Activated naive CD8-positive, alpha-beta T cell (primary cell): ENCODE results near the gene TMEM119.

Experiments used
- H3K27ac Mint-ChIP-seq: one replicate; pipeline ENCODE4 v1.8.0; 2021; ENCODE audit warnings: mixed read lengths
- H3K27me3 Mint-ChIP-seq: one replicate; pipeline ENCODE4 v1.8.0; 2021; ENCODE audit warnings: mixed read lengths
- H3K36me3 Mint-ChIP-seq: one replicate; pipeline ENCODE4 v1.8.0; 2021; ENCODE audit warnings: mixed read lengths
- H3K4me1 Mint-ChIP-seq: one replicate; pipeline ENCODE4 v1.8.0; 2021; ENCODE audit warnings: low read depth, mixed read lengths
- H3K4me3 Mint-ChIP-seq: one replicate; pipeline ENCODE4 v1.8.0; 2021; ENCODE audit warnings: mild to moderate bottlenecking, mixed read lengths
- H3K9me3 Mint-ChIP-seq: one replicate; pipeline ENCODE4 v1.8.0; 2021; ENCODE audit warnings: low read depth, mixed read lengths

TMEM119 gene, protein sequence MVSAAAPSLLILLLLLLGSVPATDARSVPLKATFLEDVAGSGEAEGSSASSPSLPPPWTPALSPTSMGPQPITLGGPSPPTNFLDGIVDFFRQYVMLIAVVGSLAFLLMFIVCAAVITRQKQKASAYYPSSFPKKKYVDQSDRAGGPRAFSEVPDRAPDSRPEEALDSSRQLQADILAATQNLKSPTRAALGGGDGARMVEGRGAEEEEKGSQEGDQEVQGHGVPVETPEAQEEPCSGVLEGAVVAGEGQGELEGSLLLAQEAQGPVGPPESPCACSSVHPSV

DNA sequence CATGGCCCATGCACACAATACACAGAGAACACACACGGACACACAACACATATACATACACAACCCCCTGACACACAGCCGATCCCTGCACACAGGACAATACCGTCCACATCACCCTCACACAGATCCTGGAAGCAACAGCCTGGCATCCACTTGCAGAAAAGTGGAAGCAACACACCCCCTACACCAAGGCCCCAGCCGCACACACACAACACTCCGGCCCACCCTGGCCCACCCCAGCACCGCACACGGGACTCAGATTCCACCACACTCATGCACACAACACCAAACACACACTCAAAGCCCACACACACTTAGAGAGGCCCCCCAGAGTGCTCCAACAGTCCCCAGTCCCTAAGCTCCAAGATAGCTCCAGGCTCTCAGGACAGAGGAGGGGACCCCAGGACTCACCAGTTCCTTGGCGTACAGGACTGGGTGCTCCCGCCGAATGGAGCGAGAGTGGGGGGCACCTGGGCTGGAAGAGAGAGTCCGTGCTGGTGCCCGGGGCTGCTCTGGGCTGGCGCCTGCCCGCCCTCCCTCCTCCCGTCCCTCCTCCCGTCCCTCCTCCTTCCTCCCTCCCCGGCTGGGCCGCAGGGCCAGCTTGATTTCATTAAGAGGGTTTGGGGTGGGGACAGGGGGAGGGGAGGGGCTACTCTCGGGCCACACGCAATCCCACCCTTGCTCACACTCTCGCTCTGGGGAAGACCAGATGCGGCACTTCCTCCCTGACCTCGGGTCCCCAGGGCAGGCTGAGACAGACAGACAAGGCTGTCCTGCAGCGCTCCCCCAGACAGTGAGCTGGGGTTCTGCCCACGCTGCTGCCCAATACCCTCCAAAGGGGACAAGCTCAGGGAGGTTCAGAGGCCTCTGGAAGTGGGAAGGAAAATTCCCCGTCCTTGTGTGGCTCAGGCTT, at the start of gene TMEM119:
TSS of gene TMEM119 (minus strand) at position 526 of the 913 bp plus-strand sequence. CDS start 5,701 bp downstream, outside the sequence.
- H3K27me3 Mint-ChIP-seq, result no peaks in the 10 kb centered on the region
- no peaks in the 10 kb centered on the region for H3K4me1 Mint-ChIP-seq
- H3K4me3 Mint-ChIP-seq, result no peak within 1 kb of the TSS
- no peaks in the 10 kb centered on the region for H3K9me3 Mint-ChIP-seq
- no peaks in the 10 kb centered on the region for H3K36me3 Mint-ChIP-seq
- no peak within 1 kb of the TSS for H3K27ac Mint-ChIP-seq

DNA sequence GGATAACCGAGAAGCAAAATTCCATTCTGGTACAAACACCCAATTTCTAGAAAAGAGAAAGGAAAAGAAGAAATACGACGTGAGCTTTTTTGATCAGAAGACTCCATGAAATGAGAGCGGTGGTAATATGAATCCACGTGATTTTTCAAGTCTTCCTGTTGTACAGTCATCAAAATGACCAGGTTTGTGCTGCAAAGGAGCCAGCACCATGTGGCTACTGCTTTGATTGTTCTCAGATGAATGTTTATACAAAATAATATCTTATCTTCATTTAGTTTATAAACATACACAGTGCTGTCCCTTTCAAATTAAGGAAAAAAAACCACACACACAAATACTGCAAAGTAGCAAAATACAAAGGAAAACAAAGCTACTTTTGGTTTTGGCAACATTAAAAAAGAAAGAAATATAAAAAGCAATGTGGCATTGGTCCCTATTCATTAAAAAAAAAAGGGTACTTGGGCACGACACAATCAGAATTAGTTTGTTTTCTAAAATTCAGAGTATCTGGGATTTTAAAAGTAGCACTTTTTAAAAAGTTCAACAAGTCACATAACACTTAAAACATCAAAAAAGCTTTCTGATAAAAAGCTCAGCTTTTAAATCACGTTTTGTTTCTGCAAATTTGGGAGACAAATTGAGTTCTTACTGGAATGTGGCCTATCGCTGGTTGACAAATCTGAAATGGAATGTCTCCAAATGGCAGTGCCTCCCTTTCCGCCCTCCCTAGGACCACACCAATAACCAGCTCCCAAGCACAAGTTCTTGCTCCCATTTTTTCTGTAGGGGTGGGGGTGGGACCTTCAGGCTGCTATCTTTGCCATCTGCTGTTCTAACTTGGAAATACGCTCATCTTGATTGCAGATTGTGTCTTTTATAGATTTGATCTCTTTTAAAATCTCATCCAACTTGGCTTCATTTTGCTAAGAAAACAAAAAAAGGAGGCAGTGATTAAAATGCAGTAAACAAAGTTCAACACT, 49.0 kb upstream of the TMEM119 start:
- H3K4me1 Mint-ChIP-seq, result peaks cover 45% of the 10 kb centered on the region
- H3K27me3 Mint-ChIP-seq, result no peaks in the 10 kb centered on the region
- H3K27ac Mint-ChIP-seq, result peak overlapping the region; percentile 91
- H3K4me3 Mint-ChIP-seq, result peak overlapping the region; percentile 73
- no peaks in the 10 kb centered on the region for H3K9me3 Mint-ChIP-seq
- peaks cover 5% of the 10 kb centered on the region for H3K36me3 Mint-ChIP-seq

DNA sequence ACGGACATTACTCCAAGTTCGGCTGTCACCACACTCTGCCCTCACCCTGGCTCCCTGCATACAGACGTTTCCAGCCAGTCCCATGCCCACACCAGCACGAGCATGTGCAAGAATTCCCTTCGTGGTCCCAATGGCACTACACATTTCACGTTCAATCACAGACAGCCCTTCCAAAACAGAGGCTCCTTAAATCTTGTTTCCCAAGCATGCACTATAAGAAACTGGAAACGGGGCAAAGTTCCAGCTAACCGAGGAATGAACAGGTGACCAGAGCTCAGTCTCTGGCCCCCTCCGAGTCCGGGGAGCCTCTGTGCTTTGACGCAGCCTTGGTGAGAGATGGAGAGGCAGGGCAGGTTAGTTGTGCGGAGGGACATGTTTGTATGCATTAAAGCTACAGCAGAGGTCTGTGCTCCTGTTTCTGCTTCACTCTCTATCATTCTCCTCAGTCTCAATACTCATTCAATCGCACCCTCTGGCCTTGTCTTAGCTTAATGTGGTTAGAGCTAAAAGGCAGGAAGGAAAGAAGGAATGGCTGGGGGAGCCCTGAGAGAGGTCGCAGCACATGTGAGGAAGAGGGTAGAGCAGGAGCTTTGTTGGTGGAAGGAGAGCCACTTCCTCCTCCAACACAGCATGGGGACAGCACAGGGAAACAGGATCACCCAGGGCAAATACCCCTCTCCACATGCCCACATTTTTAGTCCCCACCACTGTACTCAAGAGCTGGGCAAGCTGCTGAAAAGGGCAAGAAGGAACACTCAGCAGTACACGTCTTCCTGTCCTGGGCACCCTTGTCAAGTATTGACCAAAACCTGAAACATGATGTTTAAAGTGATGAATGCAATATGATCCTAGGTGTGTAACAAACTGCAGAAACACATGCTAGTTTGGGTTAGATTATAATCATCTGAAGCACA, 48.1 kb upstream of the TMEM119 start:
- Mint-ChIP-seq H3K4me3 (peak overlapping the region; percentile 73), H3K27me3 (no peaks in the 10 kb centered on the region), H3K36me3 (peaks cover 2% of the 10 kb centered on the region), H3K4me1 (peaks cover 47% of the 10 kb centered on the region), H3K9me3 (no peaks in the 10 kb centered on the region), H3K27ac (peak overlapping the region; percentile 91)

DNA sequence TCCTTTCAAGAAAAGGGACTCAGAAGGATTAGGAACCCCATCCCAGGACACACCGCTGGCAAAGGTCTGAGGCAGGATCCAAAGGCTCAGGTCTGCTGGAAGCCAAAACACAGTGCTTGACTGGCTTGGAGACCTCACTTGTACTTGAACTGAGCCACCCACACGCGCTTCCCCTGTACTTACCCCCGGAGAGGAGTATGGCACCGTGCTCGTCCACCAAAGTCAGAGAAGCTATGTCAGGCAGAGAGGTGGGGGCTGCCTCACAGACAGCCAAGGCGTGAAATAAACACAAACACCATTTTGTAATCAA, 46.9 kb upstream of the TMEM119 start:
- no peaks in the 10 kb centered on the region for H3K9me3 Mint-ChIP-seq

DNA sequence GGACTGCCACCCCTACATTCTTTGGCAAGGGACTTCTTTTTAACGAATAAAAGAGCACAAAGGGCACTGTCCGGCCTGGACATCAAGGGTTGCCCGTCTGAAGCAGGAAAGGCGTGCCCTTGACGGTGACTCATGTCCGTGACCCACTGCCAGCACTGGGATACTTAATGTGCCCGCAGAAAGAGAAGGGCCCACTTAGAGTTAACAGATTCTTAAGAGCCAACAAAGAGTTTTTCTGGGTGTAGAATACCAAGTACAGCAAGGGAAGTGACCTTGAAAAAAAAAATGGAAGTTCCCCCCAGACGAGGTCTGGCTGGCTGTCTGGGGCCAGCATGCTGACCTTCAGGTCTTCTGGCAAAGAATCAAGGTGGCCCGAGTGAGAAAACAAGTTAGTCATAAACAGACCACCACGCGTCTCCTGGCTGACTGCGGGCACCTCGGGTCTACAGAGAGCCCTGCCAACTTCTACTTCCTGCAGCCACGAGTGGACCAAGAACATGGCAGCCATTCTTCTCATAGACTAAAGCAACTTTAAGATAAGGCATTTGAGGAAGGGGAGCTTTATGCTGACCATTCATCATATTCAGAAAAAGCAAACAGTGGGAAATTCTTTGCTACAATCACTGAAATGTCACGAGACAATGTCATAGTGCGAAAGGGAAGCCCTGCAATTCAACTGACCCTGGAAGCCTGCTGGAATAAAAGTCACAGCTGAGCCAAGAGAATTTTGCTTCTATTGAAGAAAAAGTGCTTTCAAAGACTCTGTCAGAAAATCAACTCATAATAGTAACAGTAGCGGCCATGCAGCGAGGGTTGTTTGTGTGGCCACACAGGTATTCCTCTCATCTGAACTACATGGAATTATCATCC, 46.3 kb upstream of the TMEM119 start:
- no peaks in the 10 kb centered on the region for H3K27me3 Mint-ChIP-seq
- no peaks in the 10 kb centered on the region for H3K9me3 Mint-ChIP-seq
- H3K4me3 Mint-ChIP-seq, result no peak overlapping the region
- no peak overlapping the region for H3K27ac Mint-ChIP-seq
- H3K4me1 Mint-ChIP-seq, result peaks cover 50% of the 10 kb centered on the region
- peaks cover 2% of the 10 kb centered on the region for H3K36me3 Mint-ChIP-seq

More for the DNA sequence above, 46.9 kb upstream of the TMEM119 start:
- Mint-ChIP-seq H3K27ac (no peak overlapping the region), H3K36me3 (peaks cover 2% of the 10 kb centered on the region), H3K4me1 (peaks cover 50% of the 10 kb centered on the region), H3K27me3 (no peaks in the 10 kb centered on the region), H3K4me3 (no peak overlapping the region)

DNA sequence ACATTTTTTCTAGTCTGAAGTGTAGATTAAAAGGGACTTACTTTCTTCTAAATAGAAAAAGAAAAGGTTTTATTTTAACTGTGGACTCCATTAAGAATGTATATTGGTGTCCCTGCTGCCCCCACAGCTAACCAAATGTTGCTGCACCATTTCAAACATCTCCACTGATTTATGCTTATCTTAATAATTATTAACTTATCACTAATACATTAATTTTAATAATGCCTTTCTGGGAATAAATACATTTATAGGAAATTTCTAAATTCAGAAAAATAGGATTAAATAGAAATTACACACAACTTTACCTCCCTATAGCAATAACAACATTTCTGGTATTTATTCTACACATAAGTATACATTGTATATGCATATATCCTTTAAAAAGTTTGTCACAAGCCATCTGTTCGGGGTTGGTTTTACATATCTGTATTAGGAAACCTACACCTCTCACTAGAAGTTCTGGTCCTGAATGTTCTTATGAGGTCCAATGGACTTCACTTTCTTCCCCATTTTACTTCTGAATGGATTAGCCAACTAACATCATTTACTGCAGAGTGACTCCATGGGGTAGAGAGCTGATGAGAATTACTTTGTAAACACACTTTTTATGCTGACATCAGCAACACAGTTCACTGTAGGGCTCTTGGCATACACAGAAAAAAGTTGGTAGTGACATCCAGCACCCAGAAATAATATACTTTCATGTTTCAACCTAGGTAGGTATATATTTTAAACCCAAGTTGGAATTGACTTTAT, 45.2 kb upstream of the TMEM119 start:
- Mint-ChIP-seq H3K4me1 (peaks cover 45% of the 10 kb centered on the region), H3K27ac (no peak overlapping the region), H3K27me3 (no peaks in the 10 kb centered on the region), H3K36me3 (peaks cover 2% of the 10 kb centered on the region), H3K9me3 (no peaks in the 10 kb centered on the region), H3K4me3 (no peak overlapping the region)

DNA sequence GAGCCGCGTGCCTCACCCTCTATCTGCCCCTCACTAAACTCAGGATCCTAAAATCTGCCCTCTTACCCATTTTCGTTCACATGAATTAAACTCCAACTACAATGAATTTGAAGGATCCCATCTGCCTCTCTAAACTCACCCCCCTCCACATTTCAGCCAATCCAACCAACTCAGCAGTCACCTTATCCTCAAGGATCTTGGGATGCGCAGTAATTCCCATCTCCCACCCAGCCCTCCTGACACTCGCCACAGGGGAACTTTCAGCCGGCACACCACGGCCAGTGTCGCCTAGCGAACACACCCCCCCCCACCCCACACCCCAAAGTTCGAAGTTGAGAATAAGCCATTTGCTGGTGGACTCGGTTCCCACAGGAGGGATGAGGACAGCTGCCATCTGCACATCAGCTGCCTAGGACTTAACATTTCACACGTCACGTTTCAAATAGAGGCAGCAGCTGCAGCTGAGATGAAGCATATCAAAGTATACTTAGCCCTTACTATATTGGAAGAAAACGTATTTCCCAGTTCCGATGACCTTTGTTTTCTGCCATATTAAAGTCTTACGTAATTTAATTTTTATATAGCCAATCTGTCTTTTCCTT, 44.5 kb upstream of the TMEM119 start:
- Mint-ChIP-seq H3K36me3 (peaks cover 2% of the 10 kb centered on the region), H3K4me3 (no peak overlapping the region), H3K4me1 (peaks cover 46% of the 10 kb centered on the region), H3K27me3 (no peaks in the 10 kb centered on the region), H3K27ac (no peak overlapping the region), H3K9me3 (no peaks in the 10 kb centered on the region)

DNA sequence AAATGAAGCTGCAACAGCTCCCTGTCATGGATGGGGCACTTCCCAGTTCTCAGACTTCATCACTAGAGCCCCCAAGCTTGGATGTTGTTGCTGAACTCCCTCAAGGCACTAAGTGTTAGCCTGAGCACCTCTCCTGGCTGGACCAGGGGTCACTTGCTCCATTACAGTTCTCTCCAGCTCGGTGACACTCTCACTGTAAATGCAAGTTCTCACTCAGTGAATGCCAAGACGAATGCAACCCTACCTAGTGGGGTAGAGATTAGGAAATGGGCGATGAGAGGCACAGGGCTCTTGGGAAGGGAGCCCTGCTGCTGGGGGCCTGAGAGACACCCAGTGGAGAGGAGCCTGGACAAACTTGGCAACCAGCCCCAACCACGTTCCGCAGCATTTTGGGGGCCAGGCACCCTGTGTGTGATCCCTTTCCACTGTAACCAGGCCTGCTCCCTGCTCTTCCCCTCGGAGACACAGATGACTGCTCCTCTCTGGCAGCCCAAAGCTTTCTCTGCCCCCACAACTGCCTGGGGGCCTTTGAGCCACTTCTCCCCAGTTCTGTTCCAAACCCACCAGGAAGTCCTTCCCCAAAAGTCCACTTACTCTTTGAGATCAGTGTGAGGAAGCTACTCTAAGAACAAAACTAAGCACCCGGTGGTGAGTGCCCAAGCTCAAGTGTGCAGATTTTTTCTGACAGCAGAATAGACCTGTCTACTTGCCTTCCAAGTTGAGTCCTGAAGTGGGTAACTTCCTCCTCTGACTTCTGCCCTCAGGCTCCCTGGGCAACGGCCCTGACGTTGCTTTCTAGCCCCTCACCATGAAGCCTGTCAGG, 43.8 kb upstream of the TMEM119 start:
- Mint-ChIP-seq H3K36me3 (peaks cover 2% of the 10 kb centered on the region), H3K27me3 (no peaks in the 10 kb centered on the region), H3K4me3 (no peak overlapping the region), H3K9me3 (no peaks in the 10 kb centered on the region), H3K27ac (no peak overlapping the region), H3K4me1 (peaks cover 46% of the 10 kb centered on the region)

DNA sequence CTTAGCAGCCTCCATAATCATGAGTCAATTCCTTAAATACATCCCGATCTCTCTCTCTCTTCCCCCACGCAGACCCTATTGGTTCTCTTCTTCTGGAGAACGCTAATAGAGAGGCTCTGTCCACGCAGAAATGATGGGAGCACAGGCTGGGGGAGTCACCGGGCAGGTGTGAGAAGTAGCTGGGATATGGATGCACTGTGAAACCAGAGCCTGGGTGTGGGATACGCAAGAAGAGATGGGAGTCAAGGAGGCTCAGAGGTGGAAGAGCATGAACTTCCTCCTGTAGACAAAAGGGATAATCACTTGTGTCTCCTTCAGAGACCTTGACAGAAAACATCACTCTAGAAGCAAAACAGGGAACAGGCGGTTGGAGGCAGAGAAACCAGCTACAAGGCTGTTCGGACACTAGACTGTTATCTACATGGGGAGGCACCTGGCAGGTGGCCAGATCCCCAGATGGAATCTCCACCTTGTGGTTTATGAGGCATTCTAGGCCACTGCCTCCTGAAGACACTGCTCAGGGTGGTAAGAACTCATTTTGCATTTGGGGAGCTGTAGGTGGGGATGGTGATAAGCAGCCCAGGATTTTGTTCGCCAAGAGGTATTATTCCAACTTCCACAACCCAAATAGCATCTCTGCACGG, 43.0 kb upstream of the TMEM119 start:
- peaks cover 44% of the 10 kb centered on the region for H3K4me1 Mint-ChIP-seq

DNA sequence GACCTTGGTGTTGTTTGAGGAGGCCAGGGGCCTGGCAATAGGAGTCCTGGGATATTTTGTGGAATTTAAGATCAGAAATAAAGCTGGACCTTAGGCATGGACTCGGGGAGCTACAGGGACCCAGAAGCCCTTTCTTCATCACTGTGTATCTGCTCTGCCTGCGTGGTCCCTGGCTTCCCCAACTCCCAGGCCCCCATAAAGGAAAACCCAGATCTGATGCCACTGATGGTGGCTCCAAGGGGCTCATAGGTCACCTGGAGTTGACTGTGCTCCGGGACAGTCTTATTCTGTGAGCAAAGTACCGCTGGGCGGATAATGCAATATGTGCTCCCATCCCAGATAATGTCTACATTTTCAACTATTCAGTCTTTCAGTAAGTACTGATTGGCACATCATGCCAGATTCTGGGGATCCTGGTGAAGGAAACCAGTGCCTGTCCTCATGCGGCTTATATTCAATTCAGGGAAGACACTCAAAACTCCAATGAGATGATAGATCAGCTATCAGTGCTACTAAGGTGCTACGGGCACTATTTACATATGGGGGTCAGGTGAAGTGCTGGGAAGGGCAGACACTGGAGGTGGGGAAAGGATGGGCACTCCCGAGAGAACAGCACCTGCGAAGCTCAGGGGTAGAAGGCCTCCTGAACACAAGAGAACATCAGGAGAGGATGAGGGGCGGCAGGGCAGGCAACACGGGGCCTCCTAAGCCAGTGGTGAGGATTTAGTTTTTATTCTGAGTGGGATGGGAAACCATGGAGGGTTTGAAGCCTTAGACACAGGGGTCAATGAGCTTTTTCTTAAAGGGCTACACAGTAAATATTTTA, 41.3 kb upstream of the TMEM119 start:
- Mint-ChIP-seq H3K36me3 (no peaks in the 10 kb centered on the region), H3K9me3 (no peaks in the 10 kb centered on the region), H3K27me3 (no peaks in the 10 kb centered on the region), H3K4me1 (peaks cover 44% of the 10 kb centered on the region), H3K4me3 (no peak overlapping the region), H3K27ac (no peak overlapping the region)

More for the DNA sequence above, 43.0 kb upstream of the TMEM119 start:
- Mint-ChIP-seq H3K9me3 (no peaks in the 10 kb centered on the region), H3K4me3 (no peak overlapping the region), H3K27me3 (no peaks in the 10 kb centered on the region), H3K27ac (no peak overlapping the region), H3K36me3 (no peaks in the 10 kb centered on the region)
